Measurements from ENCODE around the gene PROM1. TPM values are rescaled to one million over a fixed set of nuclear protein-coding genes. Genes with fewer than 3 reads are reported as not detected.

The PROM1 gene
- total and polyA plus RNA-seq, 8 donors, result 19.7 to 51.6 (median 22.2) TPM

DNA sequence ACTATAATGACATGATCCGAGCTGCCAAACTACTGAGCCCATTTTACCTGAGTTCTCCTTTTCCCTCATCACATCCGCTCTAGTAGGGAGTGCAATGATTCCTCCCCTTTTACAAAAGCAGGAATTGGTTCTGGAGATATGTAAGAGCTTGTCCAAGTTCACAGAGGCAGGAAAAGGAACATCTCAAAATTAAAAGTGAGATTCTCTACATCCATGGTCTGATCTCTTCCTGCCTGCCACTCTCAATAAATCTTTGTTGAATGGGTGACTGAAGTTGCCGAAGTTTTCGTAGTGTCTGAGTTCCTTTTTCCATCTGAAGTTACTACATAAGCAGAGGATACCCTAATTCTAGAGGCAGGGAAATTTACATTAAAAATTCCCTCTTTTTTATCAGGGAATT is 145.2 kb downstream of the PROM1 start, which contains the start of gene FGFBP1:
FGFBP1 (minus strand) TSS at position 101 of the 400 bp plus-strand sequence. CDS start 2,108 bp downstream, outside the sequence.
- no peaks in the 10 kb centered on the region for H3K27me3 ChIP-seq
- FAIRE-seq (no peak), DNase-seq (no peak), ATAC-seq (no peak)
- intact Hi-C loops (cut with DNase I), result no loop called here
- no peaks in the 10 kb centered on the region for H3K36me3 ChIP-seq
- TF ChIP-seq, protein P1, sequence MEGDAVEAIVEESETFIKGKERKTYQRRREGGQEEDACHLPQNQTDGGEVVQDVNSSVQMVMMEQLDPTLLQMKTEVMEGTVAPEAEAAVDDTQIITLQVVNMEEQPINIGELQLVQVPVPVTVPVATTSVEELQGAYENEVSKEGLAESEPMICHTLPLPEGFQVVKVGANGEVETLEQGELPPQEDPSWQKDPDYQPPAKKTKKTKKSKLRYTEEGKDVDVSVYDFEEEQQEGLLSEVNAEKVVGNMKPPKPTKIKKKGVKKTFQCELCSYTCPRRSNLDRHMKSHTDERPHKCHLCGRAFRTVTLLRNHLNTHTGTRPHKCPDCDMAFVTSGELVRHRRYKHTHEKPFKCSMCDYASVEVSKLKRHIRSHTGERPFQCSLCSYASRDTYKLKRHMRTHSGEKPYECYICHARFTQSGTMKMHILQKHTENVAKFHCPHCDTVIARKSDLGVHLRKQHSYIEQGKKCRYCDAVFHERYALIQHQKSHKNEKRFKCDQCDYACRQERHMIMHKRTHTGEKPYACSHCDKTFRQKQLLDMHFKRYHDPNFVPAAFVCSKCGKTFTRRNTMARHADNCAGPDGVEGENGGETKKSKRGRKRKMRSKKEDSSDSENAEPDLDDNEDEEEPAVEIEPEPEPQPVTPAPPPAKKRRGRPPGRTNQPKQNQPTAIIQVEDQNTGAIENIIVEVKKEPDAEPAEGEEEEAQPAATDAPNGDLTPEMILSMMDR (IDR thresholded peaks at IDR 0.05), result no peak
- H3K9me3 ChIP-seq, result no peaks in the 10 kb centered on the region
- no peak within 1 kb of the TSS for H3K4me3 ChIP-seq
- H3K4me1 ChIP-seq, result no peaks in the 10 kb centered on the region
- no peak within 1 kb of the TSS for H3K27ac ChIP-seq
- WGBS, 2 donors, result 41 to 58% methylated on average over 4 of the region's 4 CpGs

DNA sequence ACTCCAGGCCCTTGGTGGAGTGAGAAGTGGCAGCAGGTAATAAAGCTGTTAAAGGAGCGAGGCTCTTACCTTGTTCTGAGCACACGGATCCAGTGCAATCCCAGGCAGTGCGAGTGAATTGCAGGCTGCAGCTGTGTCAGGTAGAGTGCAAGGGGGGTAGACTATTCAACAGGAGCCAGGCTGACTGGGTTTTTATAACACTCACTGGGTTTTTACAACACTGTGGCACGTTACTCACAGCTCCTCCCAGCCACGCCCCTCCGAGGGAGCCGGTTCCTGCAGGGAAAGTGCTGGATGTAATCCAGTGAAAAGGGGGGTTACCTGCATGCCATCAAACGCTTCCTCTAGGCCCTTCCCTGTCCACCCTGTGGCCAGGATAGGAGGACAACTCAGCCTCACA is 145.6 kb downstream of the PROM1 start:
- no peak overlapping the region for H3K4me3 ChIP-seq
- FAIRE-seq (no peak), ATAC-seq (peak; percentile 48 to 81 (median 60)), DNase-seq (peak in 3 of 6 donors; percentile 9 to 52 (median 27))
- H3K36me3 ChIP-seq, result no peaks in the 10 kb centered on the region
- TF ChIP-seq, protein P1 (IDR thresholded peaks at IDR 0.05), result no peak
- 13 to 18% methylated on average over 8 of the region's 8 CpGs for WGBS, 2 donors
- H3K9me3 ChIP-seq, result no peaks in the 10 kb centered on the region
- no peaks in the 10 kb centered on the region for H3K27me3 ChIP-seq
- H3K27ac ChIP-seq, result no peak overlapping the region
- intact Hi-C loops (cut with DNase I), result no loop called here
- no peaks in the 10 kb centered on the region for H3K4me1 ChIP-seq

DNA sequence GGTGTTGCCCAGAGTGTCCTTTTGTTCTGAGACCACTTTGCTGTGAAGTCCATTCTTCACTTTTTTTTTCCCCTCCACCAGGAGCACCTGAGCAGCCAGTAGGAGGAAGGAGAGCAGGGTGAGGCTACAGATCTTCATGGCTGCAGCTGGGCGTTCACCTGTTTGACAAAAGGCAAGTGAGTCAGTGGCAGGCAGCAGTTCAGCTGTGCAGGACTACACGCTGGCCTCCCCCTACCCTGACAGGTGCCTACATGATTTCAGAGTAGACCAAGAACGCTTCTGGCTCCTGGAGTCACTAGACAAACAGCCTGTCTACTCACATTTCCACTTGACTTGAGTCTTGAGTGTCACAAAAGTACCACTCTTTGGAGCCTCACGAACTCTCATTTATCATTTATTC is 147.3 kb downstream of the PROM1 start:
- H3K9me3 ChIP-seq, result no peaks in the 10 kb centered on the region
- FAIRE-seq, result no peak
- H3K27me3 ChIP-seq, result no peaks in the 10 kb centered on the region
- WGBS, 2 donors, result 37 to 59% methylated on average over 4 of the region's 4 CpGs
- TF ChIP-seq, protein P1 (IDR thresholded peaks at IDR 0.05), result no peak
- no peaks in the 10 kb centered on the region for H3K4me1 ChIP-seq
- H3K36me3 ChIP-seq, result no peaks in the 10 kb centered on the region
- no peak for ATAC-seq
- no peak overlapping the region for H3K4me3 ChIP-seq
- H3K27ac ChIP-seq, result no peak overlapping the region
- no peak for DNase-seq
- intact Hi-C loops (cut with DNase I), result no loop called here

DNA sequence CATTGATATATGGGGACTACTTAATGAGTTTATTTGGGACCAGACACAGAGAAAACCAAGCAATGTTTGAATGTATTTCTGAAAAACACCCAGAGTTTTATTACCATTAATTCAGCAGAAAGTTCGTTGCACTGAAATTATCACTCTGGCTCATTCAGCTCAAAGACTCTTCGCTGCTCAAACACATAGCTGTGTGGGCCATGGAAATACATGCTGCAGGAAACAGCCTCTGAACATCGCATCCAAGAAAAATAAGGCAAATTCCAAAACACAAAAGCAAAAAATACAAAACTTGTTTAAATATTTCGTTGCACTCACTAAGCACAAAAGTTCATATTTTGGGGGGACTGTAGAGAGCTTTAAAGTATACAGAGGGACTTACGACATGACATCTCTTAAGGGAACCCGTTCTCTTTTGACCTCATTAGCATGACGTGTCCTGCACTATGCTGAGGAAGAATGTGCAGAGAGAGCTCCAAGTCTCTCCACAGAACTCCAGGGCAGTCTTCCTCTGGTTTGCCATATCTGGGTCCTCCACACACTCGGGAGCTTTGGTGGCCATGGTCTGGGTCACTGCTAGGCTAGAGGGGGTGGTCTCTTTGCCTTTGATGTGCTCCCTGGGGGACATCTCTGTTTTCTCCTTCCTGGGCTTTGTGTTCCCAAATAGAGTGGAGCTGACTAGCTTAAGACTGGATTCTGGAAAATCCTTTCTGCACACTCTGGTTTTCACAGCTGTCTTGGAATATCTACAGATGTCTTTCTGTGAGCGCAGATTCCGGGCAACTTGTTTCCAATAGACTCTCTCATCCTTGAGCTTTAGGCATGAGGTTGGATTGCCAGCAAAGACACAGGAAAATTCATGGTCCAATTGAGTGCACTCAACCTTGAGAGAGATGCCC is 148.1 kb downstream of the PROM1 start:
- FAIRE-seq (no peak), ATAC-seq (no peak), DNase-seq (no peak)
- intact Hi-C loops (cut with DNase I), result no loop called here
- TF ChIP-seq, protein P1 (IDR thresholded peaks at IDR 0.05), result no peak
- Histone ChIP-seq H3K27me3 (no peaks in the 10 kb centered on the region), H3K36me3 (no peaks in the 10 kb centered on the region), H3K4me3 (no peak overlapping the region), H3K4me1 (no peaks in the 10 kb centered on the region), H3K27ac (no peak overlapping the region), H3K9me3 (no peaks in the 10 kb centered on the region)
- WGBS, 2 donors, result 69 to 76% methylated on average over 10 of the region's 10 CpGs

DNA sequence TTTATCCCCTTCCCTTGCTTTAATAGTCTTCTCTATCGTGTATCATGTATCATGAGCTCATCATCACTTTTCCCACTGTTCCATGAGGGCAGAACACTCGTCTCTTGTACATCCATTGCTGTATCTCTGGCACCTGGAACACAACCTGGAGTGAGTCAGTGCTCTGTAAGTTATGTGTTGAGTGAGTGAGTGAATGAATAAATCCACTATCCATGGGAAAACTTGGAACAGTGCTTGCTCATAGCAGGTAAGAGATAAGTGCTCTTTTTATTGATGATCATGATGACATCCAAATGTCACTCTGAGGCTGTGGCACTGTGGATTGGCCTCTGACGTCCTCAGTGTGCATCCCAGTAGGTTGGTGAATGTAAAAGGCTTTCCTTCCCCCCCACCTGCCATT is 149.6 kb downstream of the PROM1 start:
- 45 to 50% methylated on average over 3 of the region's 3 CpGs for WGBS, 2 donors
- no peak overlapping the region for H3K4me3 ChIP-seq
- TF ChIP-seq, protein P1 (IDR thresholded peaks at IDR 0.05), result no peak
- intact Hi-C loops (cut with DNase I), result no loop called here
- H3K36me3 ChIP-seq, result no peaks in the 10 kb centered on the region
- H3K27me3 ChIP-seq, result no peaks in the 10 kb centered on the region
- no peaks in the 10 kb centered on the region for H3K4me1 ChIP-seq
- H3K27ac ChIP-seq, result no peak overlapping the region
- no peak for ATAC-seq
- no peak for DNase-seq
- no peak for FAIRE-seq
- H3K9me3 ChIP-seq, result no peaks in the 10 kb centered on the region
